ENCODE data around the gene DAAM2.

DNA sequence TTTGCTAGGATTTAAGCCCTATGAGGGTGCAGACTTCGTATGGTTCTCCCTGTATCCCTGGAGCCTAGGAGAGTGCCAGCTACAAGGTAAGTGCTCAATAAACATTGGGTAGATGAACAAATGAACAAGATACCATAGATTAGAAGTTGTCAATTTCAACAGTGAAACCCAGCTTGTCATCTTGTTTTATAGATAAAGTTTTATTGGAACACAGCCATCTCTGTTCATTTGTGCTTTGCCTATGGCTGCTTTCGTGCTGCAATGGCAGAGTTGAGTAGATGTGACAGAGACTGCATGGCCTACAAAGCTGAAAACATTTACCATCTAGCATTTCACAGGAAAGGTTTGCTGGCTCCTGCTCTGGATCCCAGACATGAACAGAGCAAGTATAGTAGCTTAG lies 5.6 kb downstream of the DAAM2 start:
- TF ChIP-seq CTCF (conservative IDR thresholded peaks at IDR 0.05; ENCODE audit: low read depth, low read length) (no peak), EZH2 (IDR thresholded peaks at IDR 0.05; ENCODE audit: borderline replicate concordance, low read depth, low read length, poor library complexity, severe bottlenecking) (no peak)

All from A673 (cell line).